SH-SY5Y (cell line): ENCODE measurements around the gene PVR.

Experiments used
- GATA2 ChIP-seq: IDR thresholded peaks from 2 replicates; pipeline ENCODE4 v1.6.1; 2011; ENCODE audit warnings: mild to moderate bottlenecking, low read depth, low read length
- GATA3 ChIP-seq: IDR thresholded peaks from 2 replicates; pipeline ENCODE4 v1.6.1; 2011; ENCODE audit warnings: low read depth, mild to moderate bottlenecking, low read length, moderate library complexity

DNA sequence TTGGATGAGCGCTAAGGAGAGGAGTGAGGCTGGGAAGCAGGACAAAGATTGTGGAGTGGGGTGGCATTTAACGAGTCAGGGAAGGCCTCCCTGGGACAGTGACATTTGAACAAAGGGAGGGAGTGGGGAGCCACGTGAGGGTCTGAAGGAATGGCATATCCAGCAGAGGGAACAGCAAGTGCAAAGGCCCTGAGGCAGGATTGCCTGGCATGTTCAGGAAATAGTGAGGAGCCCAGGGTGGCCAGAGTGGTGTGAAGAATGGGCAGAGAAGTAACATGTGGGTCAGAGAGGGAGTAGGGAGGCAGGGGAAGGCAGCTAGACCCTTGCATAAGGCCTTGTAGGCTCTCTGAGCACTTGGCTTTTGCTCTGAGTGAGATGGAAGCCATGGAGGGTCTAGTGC is 14.9 kb upstream of the PVR start:
- no peak for TF ChIP-seq GATA3
- TF ChIP-seq GATA2 = no peak
